Glutamatergic neuron (in vitro differentiated cells): ENCODE data around the gene PLA2G1B. TPM values are rescaled to one million over a fixed set of nuclear protein-coding genes. Genes with fewer than 3 reads are reported as not detected.

ENCODE experiments used
- DNase-seq: peaks from one replicate; pipeline ENCODE4 v3.0.0; 2022
- H3K27ac Mint-ChIP-seq: one replicate; pipeline ENCODE4 v1.8.0; 2020; ENCODE audit warnings: mild to moderate bottlenecking, mixed read lengths, inconsistent platforms; ENCODE audit not compliant: unreplicated experiment
- H3K27me3 Mint-ChIP-seq: one replicate; pipeline ENCODE4 v1.8.0; 2020; ENCODE audit warnings: mild to moderate bottlenecking, moderate library complexity, mixed read lengths, inconsistent platforms; ENCODE audit not compliant: unreplicated experiment
- H3K36me3 Mint-ChIP-seq: one replicate; pipeline ENCODE4 v1.8.0; 2020; ENCODE audit warnings: mild to moderate bottlenecking, mixed read lengths, inconsistent platforms; ENCODE audit not compliant: unreplicated experiment
- H3K4me1 Mint-ChIP-seq: one replicate; pipeline ENCODE4 v1.8.0; 2020; ENCODE audit warnings: mild to moderate bottlenecking, low read depth, mixed read lengths, inconsistent platforms; ENCODE audit not compliant: unreplicated experiment
- H3K4me3 Mint-ChIP-seq: one replicate; pipeline ENCODE4 v1.8.0; 2020; ENCODE audit warnings: mild to moderate bottlenecking, mixed read lengths, inconsistent platforms; ENCODE audit not compliant: unreplicated experiment
- H3K9me3 Mint-ChIP-seq: one replicate; pipeline ENCODE4 v1.8.0; 2020; ENCODE audit warnings: mild to moderate bottlenecking, moderate library complexity, mixed read lengths, inconsistent platforms; ENCODE audit not compliant: unreplicated experiment
- total RNA-seq: library from RNA; stranded (reverse); fragmentation: NEBNext Ultra II Directional; extraction: Animal tissue kit (Norgen Biotek cat#: 25700); gene quantifications from one replicate; pipeline ENCODE4 v1.2.1, GENCODE V29; 2021; ENCODE audit not compliant: unreplicated experiment
- TF ChIP-seq, protein P1 (sequence below): fragments of 200-600 bp; sonication (generic); IDR thresholded peaks from one replicate; pipeline ENCODE4 v1.5.0; 2021; ENCODE audit not compliant: partially characterized antibody, unreplicated experiment

Gene PLA2G1B
- total RNA-seq, 1 donor from 2014 or later: not detected

DNA sequence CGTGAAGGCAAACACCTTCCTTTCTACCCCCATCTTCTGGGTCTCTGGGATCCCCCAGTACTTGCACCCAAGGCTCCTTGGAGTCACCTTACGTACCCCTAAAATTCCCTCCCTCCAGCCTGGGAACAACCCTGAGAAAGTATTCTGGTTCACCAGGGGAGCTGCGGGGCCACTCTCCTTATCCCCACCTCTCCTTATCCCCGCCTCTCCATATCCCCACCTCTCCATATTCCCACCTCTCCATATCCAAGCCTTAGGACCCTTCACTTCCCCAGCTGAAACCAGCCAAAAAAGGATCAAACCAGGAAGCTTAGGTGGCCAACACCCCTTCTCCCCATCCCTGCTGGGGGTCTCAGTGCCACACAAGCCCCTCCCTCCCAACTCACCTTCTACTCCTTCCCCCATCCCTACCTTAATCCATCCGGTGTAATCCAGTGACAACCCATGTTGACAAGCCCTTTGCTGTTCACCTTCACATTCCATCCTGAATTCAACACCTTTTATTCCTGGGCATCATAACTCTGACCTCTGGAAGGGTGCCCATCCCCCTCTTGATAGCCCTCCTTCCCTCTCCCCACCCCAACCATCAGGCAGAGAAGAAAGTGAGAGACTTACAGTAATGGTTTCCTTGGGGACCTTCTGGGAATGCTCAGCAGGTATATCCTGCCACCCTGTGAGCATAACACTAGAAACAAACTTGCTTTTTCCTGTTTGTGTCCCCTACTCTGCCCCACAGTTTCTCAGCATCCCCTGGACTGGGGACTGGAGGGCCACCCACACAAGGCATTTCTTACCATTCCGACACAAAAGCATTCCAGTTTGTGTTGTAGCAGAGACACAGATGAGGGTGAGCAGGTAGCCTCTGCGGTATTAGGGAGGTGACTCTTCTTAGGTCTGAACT is 43.0 kb upstream of the PLA2G1B start:
- Mint-ChIP-seq H3K27ac (peak overlapping the region; percentile 87), H3K4me3 (peak overlapping the region; percentile 83), H3K9me3 (peaks cover 20% of the 10 kb centered on the region), H3K4me1 (peaks cover 23% of the 10 kb centered on the region), H3K36me3 (no peaks in the 10 kb centered on the region), H3K27me3 (peaks cover 24% of the 10 kb centered on the region)
- no peak for DNase-seq
- TF ChIP-seq, protein P1, sequence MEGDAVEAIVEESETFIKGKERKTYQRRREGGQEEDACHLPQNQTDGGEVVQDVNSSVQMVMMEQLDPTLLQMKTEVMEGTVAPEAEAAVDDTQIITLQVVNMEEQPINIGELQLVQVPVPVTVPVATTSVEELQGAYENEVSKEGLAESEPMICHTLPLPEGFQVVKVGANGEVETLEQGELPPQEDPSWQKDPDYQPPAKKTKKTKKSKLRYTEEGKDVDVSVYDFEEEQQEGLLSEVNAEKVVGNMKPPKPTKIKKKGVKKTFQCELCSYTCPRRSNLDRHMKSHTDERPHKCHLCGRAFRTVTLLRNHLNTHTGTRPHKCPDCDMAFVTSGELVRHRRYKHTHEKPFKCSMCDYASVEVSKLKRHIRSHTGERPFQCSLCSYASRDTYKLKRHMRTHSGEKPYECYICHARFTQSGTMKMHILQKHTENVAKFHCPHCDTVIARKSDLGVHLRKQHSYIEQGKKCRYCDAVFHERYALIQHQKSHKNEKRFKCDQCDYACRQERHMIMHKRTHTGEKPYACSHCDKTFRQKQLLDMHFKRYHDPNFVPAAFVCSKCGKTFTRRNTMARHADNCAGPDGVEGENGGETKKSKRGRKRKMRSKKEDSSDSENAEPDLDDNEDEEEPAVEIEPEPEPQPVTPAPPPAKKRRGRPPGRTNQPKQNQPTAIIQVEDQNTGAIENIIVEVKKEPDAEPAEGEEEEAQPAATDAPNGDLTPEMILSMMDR: no peak

DNA sequence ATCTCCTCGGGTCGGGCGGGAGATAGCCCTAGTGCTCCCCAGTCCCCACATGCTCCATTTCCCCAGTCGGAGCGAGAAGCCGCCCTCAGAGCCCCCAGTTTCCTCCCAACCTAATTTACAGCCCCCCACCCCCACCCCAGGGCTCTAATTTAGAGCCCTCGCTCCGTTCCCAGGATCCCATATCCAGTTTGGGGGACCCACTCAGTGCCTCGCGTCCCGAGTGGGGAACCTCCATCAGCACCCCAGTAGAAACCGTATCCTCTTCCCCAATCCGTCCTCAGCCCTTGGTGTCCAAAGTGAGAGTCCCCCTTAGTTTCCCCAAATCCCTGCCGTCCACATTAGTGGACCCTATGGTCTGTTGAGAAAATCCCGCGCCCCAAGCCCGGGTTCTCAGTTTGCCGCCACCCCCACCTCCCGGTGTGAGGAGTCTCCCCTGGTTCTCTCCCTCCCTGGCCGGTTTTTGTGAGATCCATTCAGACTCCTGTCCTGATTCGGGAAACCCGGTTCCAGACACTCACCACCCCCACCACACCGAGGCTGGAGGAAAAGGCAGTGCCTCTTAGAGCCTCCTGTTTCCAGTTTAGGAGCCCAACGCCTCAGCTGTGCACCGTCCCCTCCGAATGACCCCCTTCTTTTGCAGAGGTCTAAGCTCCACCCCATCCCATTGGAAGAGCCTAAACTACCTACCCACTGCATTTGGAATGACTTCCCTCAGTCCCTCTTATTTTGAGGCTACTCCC is 42.2 kb upstream of the PLA2G1B start:
- TF ChIP-seq, protein P1: no peak
- H3K36me3 Mint-ChIP-seq: no peaks in the 10 kb centered on the region
- peaks cover 26% of the 10 kb centered on the region for H3K4me1 Mint-ChIP-seq
- peak overlapping the region; percentile 87 for H3K27ac Mint-ChIP-seq
- DNase-seq: no peak
- H3K9me3 Mint-ChIP-seq: peaks cover 20% of the 10 kb centered on the region
- peaks cover 26% of the 10 kb centered on the region for H3K27me3 Mint-ChIP-seq
- H3K4me3 Mint-ChIP-seq: peak overlapping the region; percentile 83

DNA sequence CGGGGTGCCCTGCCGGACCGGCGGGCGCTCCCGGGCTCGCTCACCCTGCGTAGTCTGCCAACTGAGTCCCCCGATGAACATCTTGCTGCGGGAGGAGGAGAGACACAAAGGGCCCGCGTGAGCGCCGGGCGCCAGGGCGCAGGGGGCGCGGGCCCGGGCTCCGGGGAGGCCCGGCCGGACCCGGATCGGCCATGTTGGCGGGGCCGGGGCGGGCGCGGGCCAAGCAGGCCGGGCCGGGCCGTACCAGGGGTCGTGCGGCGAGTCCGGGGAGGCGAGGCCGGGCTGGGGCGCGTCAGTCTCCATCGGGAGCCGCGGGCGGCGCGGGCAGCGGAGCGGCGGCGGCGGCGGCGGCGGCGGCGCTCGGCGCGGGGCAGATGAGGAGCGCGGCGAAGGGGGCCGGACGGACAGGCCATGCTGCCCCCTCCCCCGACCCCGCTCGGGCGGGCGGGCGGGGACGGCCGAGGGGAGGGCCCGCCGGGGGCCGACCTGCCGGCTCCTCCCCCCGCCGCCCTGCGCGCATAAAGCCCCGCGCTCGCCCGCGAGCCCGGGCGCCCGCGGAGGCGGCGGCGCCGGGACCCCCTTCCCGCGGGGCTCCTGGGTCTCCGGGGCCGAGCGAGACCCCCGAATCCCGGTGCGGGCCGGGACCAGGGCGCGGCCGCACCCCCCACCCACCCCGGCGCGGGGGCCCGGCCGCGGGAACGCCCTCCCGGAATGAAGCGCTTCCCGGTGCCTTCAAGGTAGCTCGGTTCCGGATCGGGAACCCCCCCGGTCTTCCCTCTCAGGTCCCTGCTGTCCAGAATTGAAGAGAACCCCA is 41.4 kb upstream of the PLA2G1B start, which contains the start of gene MSI1:
MSI1 (minus strand) TSS at position 376 of the 814 bp plus-strand sequence; CDS start at position 303, 73 bp downstream.
- Mint-ChIP-seq H3K27ac (peak within 1 kb of the TSS; percentile 96), H3K27me3 (peaks cover 28% of the 10 kb centered on the region), H3K9me3 (peaks cover 23% of the 10 kb centered on the region), H3K4me1 (peaks cover 33% of the 10 kb centered on the region), H3K36me3 (no peaks in the 10 kb centered on the region), H3K4me3 (peak within 1 kb of the TSS; percentile 99)
- TF ChIP-seq, protein P1: no peak
- DNase-seq: peak; percentile 62

DNA sequence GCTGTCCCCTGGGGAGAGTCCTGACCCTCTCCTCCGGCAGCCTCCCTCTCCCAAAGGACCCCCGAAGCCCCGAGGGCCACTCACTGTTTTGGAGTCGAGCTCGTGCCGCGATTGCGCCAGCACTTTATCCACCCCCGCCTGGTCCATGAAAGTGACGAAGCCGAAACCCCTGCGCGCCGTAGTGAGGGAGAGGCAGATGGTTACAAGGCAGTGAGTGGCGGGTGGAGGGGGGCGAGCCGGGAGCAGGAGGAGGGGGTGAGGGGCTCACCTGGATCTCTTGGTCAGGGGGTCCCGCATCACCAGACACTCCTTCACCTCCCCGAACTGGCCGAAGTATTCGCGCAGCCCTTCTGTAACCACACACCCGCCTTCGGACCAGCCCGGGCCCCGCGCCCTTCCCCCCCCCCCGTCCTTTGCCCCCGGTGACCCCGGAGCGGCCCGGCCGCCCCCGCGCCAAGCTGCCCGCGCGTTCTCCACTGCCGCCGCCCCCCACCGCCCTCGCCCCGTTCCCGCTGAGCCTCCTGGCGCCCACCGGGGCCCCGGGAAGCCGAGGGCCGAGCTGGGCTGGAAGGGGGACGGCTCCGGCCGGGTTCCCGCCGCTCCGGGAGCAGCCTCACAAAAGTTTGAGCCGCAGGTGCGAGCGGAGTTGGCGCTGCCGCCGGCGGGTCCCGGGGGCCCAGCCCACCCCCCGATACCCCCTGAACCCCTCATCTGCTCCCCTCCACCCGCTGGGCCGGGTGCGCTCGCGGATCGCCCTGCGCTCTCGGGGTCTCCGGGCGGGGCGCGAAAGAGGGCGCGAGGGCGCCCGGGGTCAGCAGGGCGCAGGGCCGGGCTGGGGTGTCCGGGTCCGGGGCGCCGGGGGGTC is 40.6 kb upstream of the PLA2G1B start:
- Mint-ChIP-seq H3K27ac (peak overlapping the region; percentile 96), H3K27me3 (peaks cover 31% of the 10 kb centered on the region), H3K4me1 (peaks cover 41% of the 10 kb centered on the region), H3K9me3 (peaks cover 29% of the 10 kb centered on the region), H3K4me3 (peak overlapping the region; percentile 99), H3K36me3 (no peaks in the 10 kb centered on the region)
- peak; percentile 53 for DNase-seq
- TF ChIP-seq, protein P1: no peak
